ENCODE results near the gene TRAM2.

DNA sequence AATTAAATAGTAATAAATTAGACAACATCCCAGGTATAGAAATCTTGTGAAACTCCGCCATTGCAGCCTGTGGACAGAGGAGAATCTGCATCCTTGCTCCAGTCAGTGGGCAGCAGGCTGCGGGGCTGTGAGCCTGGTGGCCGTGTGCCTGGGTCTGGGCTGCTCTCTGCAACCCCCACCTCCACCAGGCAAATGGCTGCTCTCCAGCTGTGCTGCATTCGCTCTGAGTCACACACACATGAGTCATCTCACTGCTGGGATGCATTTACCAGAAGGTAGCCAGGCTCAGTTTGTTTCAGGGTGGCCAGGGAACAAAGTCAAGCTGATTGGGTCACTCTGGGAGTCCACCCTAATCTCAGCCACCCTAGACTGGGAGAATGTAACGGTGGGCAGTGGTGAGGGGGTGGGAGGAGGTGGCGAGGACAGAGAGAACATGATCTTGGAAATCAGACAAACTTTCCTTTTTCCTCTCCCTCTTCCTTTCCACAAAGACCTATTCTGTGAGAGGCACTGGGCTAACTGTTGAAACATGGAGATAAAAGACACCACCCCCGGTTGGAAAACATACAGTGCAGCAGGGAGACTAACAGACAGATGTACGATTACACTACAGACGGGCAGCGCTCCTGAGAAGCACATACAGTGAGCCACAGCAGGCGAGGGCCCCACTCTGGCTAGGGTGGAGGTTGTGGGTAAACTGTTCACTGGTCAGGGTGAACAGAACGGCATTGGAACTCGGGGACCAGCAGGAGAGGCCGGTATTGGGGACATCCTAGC lies 59.2 kb downstream of the TRAM2 start:
- TF ChIP-seq POLR2A (IDR thresholded peaks at IDR 0.05; ENCODE audit: low read depth, low read length): no peak
- TF ChIP-seq POLR2AphosphoS5 (IDR thresholded peaks at IDR 0.05; ENCODE audit: low read depth, low read length): no peak; the same call in 1 of the 2 replicates
